Activated T-cell treated with anti-CD3 and anti-CD28 coated beads, Interleukin-2, amount 50 U/mL, for 48 hours (primary cell): ENCODE results near the gene MTHFD1L.
"Not testable (repeated sequence)": the region's sequence is repeated elsewhere in the genome, so short reads cannot be mapped to it uniquely, and the experiment has no call there.

Experiments
- DNase-seq, 2 experiments: peaks; one replicate each; pipeline ENCODE4 v3.0.0-alpha.2; 2020

MTHFD1L gene

DNA sequence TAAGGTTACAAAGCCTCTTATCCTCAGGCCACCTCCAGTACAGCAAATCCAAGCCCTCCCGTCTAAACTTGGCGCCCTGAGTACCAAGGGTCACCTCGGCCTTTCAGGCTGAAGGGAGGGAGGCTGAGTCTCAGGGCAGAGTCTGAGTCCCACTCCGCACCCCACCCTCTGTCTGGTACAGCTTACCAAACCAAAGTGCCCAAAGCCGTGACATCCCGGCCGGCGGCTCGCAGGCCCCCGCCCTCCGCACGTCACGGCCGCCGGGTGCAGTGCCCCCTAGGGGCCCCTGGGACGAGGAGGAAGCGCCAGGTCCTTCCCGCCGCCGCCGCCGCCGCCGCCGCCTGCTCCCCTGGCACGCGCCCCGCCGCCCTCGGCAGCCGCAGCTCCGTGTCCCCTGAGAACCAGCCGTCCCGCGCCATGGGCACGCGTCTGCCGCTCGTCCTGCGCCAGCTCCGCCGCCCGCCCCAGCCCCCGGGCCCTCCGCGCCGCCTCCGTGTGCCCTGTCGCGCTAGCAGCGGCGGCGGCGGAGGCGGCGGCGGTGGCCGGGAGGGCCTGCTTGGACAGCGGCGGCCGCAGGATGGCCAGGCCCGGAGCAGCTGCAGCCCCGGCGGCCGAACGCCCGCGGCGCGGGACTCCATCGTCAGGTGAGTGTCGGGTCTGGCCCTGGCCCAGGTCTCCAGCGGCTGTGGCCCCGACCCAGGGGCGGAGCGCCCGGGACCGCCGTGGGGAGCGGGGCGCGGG, at the start of gene MTHFD1L:
Gene MTHFD1L (plus strand): TSS at position 297 of the 741 bp plus-strand sequence. CDS start 121 bp downstream, at position 418.
- DNase-seq = peak; percentile 82 to 88

DNA sequence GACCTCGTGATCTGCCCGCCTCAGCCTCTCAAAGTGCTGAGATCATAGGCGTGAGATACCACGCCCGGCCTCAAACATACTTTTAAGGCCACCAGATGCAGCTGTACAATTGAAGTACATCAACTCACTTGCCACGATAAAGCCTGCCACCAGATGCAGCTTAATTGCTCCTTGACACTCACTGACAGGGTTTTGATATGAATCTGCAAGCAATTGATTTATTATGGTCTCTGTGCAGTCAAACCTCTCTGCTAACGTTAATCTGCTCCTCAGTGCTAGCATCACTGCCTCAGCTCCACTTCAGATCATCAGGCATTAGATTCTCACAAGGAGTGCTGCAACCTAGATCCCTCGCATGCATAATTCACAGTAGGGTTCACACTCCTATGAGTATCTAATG, 48.9 kb upstream of the MTHFD1L start:
- not testable (repeated sequence) for DNase-seq

DNA sequence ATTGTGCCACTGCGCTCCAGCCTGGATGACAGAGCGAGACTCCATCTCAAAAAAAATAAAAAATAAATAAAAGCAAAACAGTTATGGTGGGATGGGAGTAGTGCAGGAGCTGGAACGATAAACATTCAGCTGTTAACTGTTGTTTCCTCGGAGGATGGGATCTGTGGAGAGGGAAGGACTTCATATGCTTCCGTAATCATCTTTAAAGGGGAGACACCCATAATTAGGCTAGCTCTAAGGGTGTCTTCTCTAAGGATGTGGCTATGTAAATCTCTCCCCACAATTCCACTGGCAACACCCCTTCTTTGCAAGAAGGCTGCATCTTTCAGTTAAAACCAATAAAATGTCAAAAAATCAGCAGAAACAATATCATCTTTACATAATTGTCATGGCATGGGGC, 42.6 kb upstream of the MTHFD1L start:
- no peak for DNase-seq

DNA sequence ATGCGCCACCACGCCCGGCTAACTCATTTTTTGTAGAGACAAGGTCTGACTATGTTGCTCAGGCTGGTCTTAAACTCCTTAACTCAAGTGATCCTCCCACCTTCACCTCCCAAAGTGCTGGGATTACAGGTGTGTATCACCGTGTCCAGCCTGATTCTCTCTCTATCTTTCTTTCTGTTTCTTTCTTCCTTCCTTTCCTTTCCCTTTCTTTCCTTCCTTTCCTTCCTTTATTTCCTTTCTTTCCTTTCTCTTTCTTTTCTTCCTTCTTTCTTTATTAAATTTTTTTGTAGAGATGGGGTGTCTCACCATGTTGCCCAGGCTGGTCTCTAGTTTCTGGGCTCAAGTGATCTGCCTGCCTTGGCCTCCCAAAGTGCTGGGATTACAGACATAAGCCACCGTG, 38.7 kb upstream of the MTHFD1L start:
- DNase-seq = no peak

DNA sequence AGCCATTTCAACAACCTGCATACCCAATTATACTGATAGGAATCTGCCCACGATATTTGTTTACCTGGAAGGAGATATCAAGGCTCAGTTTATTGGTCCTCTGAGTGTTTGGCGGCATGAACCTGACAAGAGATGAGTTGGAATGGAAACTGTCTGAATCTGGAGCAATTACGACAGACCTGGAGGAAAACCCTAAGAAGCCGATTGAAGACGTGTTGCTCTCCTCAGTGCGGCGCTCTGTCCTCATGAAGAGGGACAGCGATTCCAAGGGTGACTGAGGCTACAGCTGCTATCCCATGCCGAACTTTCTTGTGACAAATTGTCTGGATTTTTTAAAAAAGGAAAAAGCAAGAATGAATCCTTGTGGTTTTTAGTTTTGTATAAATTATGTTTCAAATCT, 37.4 kb upstream of the MTHFD1L start:
- not testable (repeated sequence) for DNase-seq

DNA sequence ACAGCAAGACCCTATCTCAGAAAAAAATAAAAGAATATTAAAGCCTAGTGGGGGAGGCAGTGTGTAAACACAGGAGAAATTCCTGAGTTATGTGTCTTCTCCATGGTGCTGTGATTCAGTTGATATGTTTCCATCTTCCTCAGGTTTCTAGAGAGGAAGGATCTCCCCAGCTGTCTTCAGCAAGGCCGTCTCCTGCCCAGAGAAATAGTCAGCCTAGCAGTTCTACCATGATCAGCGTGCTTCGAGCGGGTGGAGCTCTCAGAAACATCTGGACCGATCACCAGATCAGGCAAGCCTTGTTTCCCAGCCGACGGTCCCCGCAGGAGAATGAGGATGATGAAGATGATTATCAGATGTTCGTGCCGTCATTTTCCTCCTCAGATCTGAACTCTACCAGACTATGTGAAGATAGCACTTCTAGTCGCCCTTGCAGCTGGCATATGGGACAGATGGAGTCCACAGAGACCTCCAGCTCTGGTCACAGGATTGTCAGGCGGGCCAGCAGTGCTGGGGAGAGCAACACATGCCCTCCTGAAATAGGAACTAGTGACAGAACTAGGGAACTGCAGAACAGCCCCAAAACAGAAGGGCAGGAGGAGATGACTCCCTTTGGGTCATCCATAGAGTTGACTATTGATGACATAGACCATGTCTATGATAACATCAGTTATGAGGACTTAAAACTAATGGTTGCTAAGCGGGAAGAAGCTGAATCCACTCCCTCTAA, 34.9 kb upstream of the MTHFD1L start:
- DNase-seq = no peak

DNA sequence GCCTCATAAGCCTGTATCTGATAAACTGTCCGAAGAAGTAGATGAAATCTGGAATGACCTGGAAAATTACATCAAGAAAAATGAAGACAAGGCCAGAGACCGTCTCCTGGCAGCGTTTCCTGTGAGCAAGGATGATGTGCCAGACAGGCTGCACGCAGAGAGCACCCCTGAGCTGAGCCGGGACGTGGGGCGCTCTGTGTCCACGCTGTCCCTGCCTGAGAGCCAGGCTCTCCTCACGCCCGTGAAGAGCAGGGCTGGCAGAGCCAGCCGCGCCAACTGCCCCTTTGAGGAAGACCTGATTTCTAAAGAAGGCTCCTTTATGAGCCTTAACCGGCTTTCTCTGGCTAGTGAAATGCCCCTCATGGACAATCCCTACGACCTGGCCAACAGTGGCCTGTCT, 33.9 kb upstream of the MTHFD1L start:
- no peak for DNase-seq

DNA sequence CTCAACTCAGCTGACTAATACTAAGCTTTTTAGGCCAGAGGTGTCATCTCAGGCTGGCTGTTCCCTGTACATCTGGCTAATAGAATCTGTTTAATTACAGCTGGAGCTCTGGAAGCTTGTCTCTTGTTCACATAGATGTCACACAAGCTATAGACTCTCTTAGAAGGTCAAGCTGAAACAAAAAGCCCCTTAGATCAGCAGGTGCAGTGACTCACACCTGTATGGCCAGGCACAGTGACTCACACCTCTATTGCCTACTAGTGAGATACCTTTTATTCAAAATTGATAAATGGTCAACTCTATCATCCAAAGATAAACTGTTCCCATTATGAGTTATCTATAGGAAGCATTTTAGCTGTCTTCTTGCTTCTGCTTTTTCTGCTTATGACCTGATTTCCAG, 29.9 kb upstream of the MTHFD1L start:
- no peak for DNase-seq

DNA sequence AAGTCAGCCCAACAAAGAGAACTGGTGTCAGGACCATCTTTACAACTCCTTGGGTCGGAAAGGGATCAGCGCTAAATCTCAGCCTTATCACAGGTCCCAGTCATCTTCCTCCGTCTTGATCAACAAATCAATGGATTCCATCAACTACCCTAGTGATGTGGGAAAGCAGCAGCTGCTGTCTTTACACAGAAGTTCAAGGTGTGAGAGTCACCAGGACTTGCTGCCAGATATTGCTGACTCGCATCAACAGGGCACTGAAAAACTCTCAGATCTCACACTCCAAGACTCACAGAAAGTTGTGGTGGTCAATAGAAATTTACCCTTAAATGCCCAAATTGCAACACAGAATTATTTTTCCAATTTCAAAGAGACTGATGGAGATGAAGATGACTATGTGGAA, 25.3 kb upstream of the MTHFD1L start:
- no peak for DNase-seq

DNA sequence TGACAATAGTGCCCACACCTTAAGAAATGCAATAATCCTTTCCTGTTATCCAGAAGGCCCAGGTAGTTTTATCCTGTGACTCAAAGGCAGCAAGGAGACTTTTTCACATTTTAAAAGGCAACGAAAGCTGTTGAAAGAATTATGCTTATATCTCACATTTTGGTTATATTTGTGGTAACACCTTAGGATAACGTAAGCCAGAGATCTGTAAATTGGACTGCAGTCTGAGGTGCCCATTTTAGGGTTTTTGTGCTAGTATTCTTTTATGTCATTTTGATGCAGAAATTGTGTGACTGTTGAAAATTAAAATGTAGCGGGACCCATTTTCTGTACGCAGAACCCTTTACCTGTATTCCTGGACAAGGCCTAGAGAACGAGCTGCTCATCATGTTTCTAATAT, 24.3 kb upstream of the MTHFD1L start:
- DNase-seq = no peak

DNA sequence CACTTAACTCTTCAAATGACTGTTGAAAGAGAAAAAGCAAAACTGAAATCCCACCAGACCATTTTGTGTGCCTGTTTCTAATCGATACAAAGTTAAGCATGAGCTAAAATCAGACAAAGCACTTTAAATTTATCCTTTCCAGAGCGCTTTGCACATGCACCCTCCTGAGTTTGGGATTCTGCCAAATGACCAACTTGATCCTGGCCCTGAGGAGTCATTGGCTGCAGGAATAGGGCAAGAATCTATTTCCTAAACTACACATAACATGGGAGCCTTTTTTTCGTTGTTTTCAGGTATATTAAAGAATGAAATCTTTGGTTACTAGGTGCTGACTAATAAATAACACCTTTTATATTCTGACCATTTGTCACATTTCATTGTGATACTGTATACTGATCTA, 23.8 kb upstream of the MTHFD1L start:
- no peak for DNase-seq

DNA sequence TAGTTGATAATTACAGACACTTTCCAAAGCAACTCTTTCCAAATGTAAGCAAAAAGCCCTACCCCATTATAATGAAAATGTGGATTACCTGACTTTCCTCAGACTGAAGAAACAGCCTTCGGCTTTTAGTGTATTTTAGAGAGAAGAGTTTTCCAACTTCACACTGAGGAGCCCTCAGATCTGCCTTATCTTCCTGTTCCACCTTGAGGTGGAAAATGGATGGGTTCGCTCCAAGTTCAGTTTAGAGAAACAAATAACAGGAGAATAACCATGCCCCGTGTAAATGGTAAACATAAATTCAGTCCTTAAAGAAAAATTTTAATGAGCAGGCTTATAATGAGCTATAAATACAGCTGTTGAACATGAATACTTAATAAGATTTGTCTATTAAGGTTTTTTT, 21.1 kb upstream of the MTHFD1L start:
- no peak for DNase-seq

DNA sequence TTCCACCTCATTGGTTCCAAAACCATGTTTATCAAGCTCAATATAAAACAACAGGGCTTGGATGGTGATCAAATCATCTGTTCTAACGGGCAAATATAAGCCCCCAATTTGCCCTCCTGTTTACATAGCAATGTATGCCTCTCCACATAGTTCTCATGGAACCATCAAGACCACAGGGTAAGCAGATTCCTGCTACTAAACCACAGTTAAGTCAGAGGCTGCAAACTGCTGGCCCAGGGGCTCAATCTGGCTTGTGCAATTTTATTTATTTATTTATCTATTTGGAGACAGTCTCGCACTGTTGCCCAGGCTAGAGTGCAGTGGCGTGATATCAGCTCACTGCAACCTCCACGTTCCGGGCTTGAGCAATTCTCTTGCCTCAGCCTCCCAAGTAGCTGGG, 18.9 kb upstream of the MTHFD1L start:
- DNase-seq = no peak

DNA sequence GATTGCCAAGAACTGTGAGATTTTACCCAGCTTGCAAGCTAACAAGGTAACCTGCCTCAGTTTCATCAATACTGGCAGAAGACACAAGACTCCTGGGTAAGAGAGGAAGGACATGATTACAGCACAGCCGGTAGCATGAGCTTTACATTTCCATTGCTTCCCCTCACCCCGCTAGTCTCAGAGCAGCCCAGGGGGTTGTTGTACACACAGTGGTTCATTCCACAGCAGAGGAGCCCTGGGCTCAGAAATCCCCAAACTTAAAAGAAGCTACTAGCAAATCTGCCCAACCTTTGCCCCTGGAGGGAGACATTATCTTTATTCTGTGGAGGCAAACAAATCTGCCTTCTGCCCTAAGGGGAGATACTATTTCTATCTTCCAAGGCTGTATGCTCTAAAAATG, 17.1 kb upstream of the MTHFD1L start:
- DNase-seq = no peak

DNA sequence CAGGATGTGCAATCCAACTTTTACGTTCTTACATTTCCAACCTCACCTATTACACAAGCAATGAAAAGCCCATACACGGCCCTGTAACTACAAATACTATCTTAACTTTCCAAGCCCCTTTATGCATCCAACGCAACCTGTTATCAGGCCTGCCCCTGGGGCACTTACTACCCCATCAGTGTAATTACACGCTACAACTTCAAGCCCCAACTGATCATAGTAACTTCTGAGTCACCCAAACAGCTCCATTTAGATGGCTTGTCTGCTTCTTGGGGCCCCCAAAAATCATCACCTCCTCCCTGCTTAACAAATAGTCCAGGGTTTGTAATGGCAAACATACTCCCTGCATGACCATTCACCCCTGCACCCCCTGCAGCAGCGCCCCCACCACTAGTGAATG, 11.1 kb upstream of the MTHFD1L start:
- DNase-seq = not testable (repeated sequence)

DNA sequence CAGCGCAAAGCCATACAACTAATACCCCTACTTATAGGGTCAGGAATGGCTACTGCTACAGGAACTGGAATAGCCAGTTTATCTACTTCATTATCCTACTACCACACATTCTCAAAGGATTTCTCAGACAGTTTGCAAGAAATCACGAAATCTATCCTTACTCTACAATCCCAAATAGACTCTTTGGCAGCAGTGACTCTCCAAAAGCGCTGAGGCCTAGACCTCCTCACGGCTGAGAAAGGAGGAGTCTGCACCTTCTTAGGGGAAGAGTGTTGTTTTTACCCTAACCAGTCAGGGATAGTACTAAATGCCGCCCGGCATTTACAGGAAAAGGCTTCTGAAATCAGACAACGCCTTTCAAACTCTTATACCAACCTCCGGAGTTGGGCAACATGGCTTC, 10.3 kb upstream of the MTHFD1L start:
- DNase-seq = not testable (repeated sequence)

DNA sequence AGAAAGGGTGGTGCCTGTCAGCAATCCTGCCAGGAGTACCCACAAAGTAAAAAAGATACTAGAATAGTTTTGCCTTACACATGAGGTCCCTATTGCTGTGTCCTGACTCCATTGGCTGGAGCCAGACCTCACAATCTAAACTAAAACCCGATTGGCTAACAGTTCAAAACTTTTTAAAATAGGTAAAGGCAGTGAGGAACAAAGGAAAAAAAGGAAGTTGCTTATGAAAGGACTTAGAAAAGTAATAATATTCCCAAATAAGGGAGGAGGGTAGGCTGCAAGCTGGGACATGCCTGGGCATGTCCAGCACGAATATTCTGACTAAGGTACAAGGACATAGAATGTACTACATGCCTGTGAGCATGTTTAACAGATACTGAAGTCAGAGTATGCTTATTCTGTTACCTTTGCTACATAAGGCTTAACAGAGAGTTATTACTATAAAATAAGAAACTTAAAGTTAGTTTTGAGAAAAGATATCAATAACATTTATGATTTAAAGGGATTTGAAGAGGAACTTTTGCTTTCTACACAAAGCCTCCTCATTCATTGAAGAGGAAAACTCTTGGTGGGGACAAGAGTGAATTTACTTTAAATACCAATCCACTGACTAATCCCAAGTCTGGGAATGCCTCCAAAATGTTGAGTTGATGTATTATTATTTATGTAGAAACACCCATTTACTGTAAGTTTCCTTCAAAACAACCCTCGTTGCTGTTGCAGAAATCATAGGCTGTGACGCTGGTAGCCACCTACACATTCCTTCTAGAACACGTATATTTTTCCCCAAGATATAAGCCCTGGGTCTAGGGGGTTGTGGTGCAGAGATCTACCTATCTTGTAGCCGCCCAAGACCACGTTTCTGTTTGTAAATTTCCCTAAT, 8.2 kb upstream of the MTHFD1L start:
- no peak for DNase-seq

DNA sequence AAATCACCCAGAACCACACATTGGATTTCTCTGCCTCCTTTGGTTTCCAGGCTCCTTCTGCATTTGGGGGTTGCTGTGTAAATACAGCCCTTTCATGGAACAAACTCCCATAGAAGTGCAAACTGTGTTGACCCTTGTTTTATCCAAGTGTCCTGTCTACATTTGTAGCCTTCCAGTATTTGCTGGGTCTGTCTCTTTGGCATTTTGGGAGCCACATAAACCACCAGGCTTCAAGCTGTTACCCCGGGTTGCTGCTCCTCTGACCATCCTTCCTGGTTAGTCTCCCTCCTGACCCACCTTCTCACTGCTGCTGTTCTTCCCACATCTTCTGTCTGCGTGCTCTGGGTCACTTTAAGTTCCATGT, 7.6 kb upstream of the MTHFD1L start:
- DNase-seq = no peak

DNA sequence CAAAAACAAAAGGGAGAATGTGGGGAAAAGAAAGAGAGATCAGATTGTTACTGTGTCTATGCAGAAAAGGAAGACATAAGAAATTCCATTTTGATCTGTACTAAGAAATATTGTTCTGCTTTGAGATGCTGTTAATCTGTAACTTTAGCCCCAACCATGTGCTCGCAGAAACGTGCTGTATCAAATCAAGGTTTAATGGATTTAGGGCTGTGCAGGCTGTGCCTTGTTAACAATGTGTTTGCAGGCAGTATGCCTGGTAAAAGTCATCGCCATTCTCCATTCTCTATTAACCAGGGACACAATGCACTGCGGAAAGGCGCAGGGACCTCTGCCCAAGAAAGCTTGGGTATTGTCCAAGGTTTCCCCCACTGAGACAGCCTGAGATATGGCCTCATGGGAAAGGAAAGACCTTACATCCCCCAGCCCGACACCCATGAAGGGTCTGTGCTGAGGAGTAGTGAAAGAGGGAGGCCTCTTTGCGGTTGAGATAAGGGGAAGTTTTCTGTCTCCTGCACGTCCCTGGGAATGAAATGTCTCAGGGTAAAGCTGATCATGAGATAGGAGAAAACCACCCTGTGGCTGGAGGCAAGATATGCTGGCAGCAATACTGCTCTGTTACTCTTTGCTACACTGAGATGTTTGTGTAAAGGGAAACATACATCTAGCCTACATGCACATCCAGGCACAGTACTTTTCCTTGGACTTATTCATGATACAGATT, 3.9 kb upstream of the MTHFD1L start:
- DNase-seq = peak in 1 of 2 experiments; percentile 22

DNA sequence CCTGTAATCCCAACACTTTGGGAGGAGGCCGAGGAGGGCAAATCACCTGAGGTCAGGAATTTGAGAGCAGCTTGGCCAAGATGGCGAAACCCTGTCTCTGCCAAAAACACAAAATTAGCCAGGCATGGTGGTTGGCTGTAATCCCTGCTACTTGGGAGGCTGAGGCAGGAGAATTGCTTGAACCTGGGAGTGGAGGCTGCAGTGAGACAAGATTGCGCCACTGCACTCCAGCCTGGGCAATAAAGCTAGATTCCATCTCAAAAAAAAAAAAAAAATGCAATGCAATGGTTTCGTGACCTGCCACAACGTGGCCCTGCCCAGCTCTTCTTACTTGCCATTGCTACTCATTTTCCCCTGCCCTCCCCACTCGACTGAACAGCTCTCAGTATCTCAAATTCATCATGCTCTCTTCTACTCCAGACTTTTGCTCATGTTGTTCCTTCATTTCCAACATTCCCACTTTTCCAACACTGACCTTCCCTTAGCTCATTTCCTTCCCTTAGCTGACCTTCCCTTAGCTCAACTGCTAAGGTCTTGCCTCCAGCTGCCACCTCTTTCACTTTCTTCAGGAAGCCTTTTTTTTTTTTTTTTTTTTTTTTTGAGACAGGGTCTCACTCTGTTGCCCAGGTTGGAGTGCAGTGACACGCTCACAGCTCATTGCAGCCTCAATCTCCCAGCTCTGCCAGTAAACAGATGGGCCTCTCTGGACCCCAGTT, 2.1 kb upstream of the MTHFD1L start:
- DNase-seq = no peak

DNA sequence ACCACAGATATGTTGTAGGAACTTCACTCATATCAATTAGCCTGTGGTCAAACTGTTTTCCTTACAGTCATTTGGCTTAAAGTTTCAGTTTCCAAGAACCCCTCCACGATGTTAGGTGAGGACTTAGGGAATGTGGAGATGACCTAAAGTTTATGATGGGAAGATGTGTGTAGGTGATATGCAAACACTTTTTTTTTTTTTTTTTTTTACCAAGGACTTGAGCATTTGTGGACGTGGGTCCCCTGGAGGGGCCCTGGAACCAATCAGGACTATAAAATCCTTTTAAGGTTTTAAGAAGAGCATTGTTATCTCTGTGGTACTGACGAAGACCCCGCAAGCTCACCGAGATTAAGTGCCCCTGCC, 478 bp upstream of the MTHFD1L start:
- DNase-seq = no peak
